Activated naive CD4-positive, alpha-beta T cell treated with anti-CD3 and anti-CD28 coated beads, Interleukin-2, amount 50 U/mL, for 24 hours (primary cell): ENCODE data around the gene CBX4.
A peak's percentile ranks its signal among the peaks of the same experiment; 100 is the strongest.

Source experiments
- H3K27ac Mint-ChIP-seq: one replicate; pipeline ENCODE4 v1.8.0; 2021; ENCODE audit warnings: mild to moderate bottlenecking, mixed read lengths
- H3K27me3 Mint-ChIP-seq: one replicate; pipeline ENCODE4 v1.8.0; 2021; ENCODE audit warnings: mixed read lengths
- H3K36me3 Mint-ChIP-seq: one replicate; pipeline ENCODE4 v1.8.0; 2021; ENCODE audit warnings: mixed read lengths
- H3K4me1 Mint-ChIP-seq: one replicate; pipeline ENCODE4 v1.8.0; 2021; ENCODE audit warnings: mixed read lengths
- H3K4me3 Mint-ChIP-seq: one replicate; pipeline ENCODE4 v1.8.0; 2021; ENCODE audit warnings: mild to moderate bottlenecking, mixed read lengths
- H3K9me3 Mint-ChIP-seq: one replicate; pipeline ENCODE4 v1.8.0; 2021; ENCODE audit warnings: mixed read lengths

Gene CBX4

GRCh38 chr17:79796763-79797491, 42.3 kb downstream of the CBX4 start, which contains the start of gene CBX8:
CBX8 (minus strand) TSS chr17:79797077; CDS start chr17:79796998, 79 bp downstream.
- peaks cover 2% of the 10 kb centered on the region for H3K36me3 Mint-ChIP-seq
- H3K27ac Mint-ChIP-seq: peak within 1 kb of the TSS; percentile 88
- H3K4me1 Mint-ChIP-seq: peaks cover 30% of the 10 kb centered on the region
- no peaks in the 10 kb centered on the region for H3K9me3 Mint-ChIP-seq
- peak within 1 kb of the TSS; percentile 87 for H3K4me3 Mint-ChIP-seq
- H3K27me3 Mint-ChIP-seq: peaks cover 28% of the 10 kb centered on the region

GRCh38 chr17:79796444-79796762, 42.8 kb downstream of the CBX4 start:
- Mint-ChIP-seq H3K36me3 (peaks cover 2% of the 10 kb centered on the region), H3K27ac (no peak overlapping the region), H3K9me3 (no peaks in the 10 kb centered on the region), H3K27me3 (peaks cover 24% of the 10 kb centered on the region), H3K4me3 (peak overlapping the region; percentile 87), H3K4me1 (peaks cover 25% of the 10 kb centered on the region)

GRCh38 chr17:79795795-79796443, 43.3 kb downstream of the CBX4 start:
- peaks cover 2% of the 10 kb centered on the region for H3K36me3 Mint-ChIP-seq
- no peaks in the 10 kb centered on the region for H3K9me3 Mint-ChIP-seq
- peak overlapping the region; percentile 87 for H3K4me3 Mint-ChIP-seq
- peaks cover 28% of the 10 kb centered on the region for H3K4me1 Mint-ChIP-seq
- no peak overlapping the region for H3K27ac Mint-ChIP-seq
- H3K27me3 Mint-ChIP-seq: peaks cover 26% of the 10 kb centered on the region

- Mint-ChIP-seq H3K9me3 (no peaks in the 10 kb centered on the region), H3K4me1 (peaks cover 23% of the 10 kb centered on the region), H3K27me3 (peaks cover 22% of the 10 kb centered on the region), H3K4me3 (no peak overlapping the region), H3K36me3 (peaks cover 2% of the 10 kb centered on the region), H3K27ac (no peak overlapping the region)
Measured at GRCh38 chr17:79794659-79795511, 44.4 kb downstream of the CBX4 start.

- peaks cover 2% of the 10 kb centered on the region for H3K36me3 Mint-ChIP-seq
- H3K27me3 Mint-ChIP-seq: peaks cover 19% of the 10 kb centered on the region
- no peak overlapping the region for H3K4me3 Mint-ChIP-seq
- H3K27ac Mint-ChIP-seq: no peak overlapping the region
- H3K4me1 Mint-ChIP-seq: peaks cover 16% of the 10 kb centered on the region
- no peaks in the 10 kb centered on the region for H3K9me3 Mint-ChIP-seq
Measured at GRCh38 chr17:79793924-79794304, 45.3 kb downstream of the CBX4 start.

GRCh38 chr17:79792984-79793923, 46.0 kb downstream of the CBX4 start:
- peaks cover 2% of the 10 kb centered on the region for H3K36me3 Mint-ChIP-seq
- H3K9me3 Mint-ChIP-seq: no peaks in the 10 kb centered on the region
- peaks cover 10% of the 10 kb centered on the region for H3K4me1 Mint-ChIP-seq
- H3K27me3 Mint-ChIP-seq: peaks cover 20% of the 10 kb centered on the region
- H3K4me3 Mint-ChIP-seq: no peak overlapping the region
- no peak overlapping the region for H3K27ac Mint-ChIP-seq

- H3K36me3 Mint-ChIP-seq: peaks cover 2% of the 10 kb centered on the region
- no peaks in the 10 kb centered on the region for H3K9me3 Mint-ChIP-seq
- H3K27me3 Mint-ChIP-seq: peaks cover 26% of the 10 kb centered on the region
- no peak overlapping the region for H3K4me3 Mint-ChIP-seq
- H3K27ac Mint-ChIP-seq: no peak overlapping the region
- H3K4me1 Mint-ChIP-seq: peaks cover 10% of the 10 kb centered on the region
Measured at GRCh38 chr17:79792341-79792871, 46.8 kb downstream of the CBX4 start.

- peaks cover 10% of the 10 kb centered on the region for H3K4me1 Mint-ChIP-seq
- H3K4me3 Mint-ChIP-seq: no peak overlapping the region
- H3K9me3 Mint-ChIP-seq: no peaks in the 10 kb centered on the region
- H3K36me3 Mint-ChIP-seq: peaks cover 2% of the 10 kb centered on the region
- no peak overlapping the region for H3K27ac Mint-ChIP-seq
- H3K27me3 Mint-ChIP-seq: peaks cover 31% of the 10 kb centered on the region
Measured at GRCh38 chr17:79791735-79792161, 47.5 kb downstream of the CBX4 start.

GRCh38 chr17:79790805-79791734, 48.2 kb downstream of the CBX4 start:
- Mint-ChIP-seq H3K4me1 (peaks cover 6% of the 10 kb centered on the region), H3K27ac (no peak overlapping the region), H3K4me3 (peak overlapping the region; percentile 33), H3K36me3 (peaks cover 2% of the 10 kb centered on the region), H3K27me3 (peaks cover 35% of the 10 kb centered on the region), H3K9me3 (no peaks in the 10 kb centered on the region)

GRCh38 chr17:79789943-79790804, 49.1 kb downstream of the CBX4 start:
- H3K27me3 Mint-ChIP-seq: peaks cover 36% of the 10 kb centered on the region
- H3K4me3 Mint-ChIP-seq: no peak overlapping the region
- H3K4me1 Mint-ChIP-seq: peaks cover 4% of the 10 kb centered on the region
- no peak overlapping the region for H3K27ac Mint-ChIP-seq
- no peaks in the 10 kb centered on the region for H3K9me3 Mint-ChIP-seq
- H3K36me3 Mint-ChIP-seq: peaks cover 2% of the 10 kb centered on the region

- peaks cover 2% of the 10 kb centered on the region for H3K36me3 Mint-ChIP-seq
- H3K4me3 Mint-ChIP-seq: no peak overlapping the region
- no peaks in the 10 kb centered on the region for H3K9me3 Mint-ChIP-seq
- no peak overlapping the region for H3K27ac Mint-ChIP-seq
- H3K27me3 Mint-ChIP-seq: peaks cover 37% of the 10 kb centered on the region
- peaks cover 4% of the 10 kb centered on the region for H3K4me1 Mint-ChIP-seq
Measured at GRCh38 chr17:79788989-79789942, 50.0 kb downstream of the CBX4 start.

GRCh38 chr17:79788455-79788854, 50.8 kb downstream of the CBX4 start:
- Mint-ChIP-seq H3K4me3 (no peak overlapping the region), H3K27me3 (peaks cover 36% of the 10 kb centered on the region), H3K4me1 (peaks cover 4% of the 10 kb centered on the region), H3K36me3 (no peaks in the 10 kb centered on the region), H3K27ac (no peak overlapping the region), H3K9me3 (no peaks in the 10 kb centered on the region)
